ENCODE data around the gene NXT2.

DNA sequence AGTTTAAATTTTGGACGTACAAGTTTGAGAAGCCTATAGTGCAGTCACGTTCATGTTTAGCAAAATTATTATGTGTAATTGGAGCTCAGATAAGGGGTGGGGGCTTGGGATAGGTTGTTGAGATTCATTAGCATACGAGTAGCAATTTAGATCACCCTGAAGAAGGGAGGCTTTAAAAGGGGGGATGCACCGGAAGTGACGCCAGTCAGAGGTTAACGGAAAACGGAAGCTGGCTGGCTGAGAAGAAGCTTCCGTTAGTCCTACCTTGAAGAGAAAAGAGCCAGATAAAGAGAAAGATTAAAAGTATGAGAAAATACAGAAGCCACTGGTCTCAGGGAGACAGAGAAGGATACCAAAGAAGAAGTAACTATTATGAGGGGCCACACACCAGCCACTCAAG, 1.1 kb upstream of the NXT2 start:
- TF ChIP-seq, protein P1, sequence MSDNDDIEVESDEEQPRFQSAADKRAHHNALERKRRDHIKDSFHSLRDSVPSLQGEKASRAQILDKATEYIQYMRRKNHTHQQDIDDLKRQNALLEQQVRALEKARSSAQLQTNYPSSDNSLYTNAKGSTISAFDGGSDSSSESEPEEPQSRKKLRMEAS (IDR thresholded peaks at IDR 0.05): no peak
- TF ChIP-seq TAF1 (IDR thresholded peaks at IDR 0.05; ENCODE audit: low read depth): no peak
- TF ChIP-seq CEBPB (IDR thresholded peaks at IDR 0.05): no peak
- TF ChIP-seq NFIC (IDR thresholded peaks at IDR 0.05): no peak
- TF ChIP-seq TEAD4 (IDR thresholded peaks at IDR 0.05): no peak
- TF ChIP-seq, protein P2, sequence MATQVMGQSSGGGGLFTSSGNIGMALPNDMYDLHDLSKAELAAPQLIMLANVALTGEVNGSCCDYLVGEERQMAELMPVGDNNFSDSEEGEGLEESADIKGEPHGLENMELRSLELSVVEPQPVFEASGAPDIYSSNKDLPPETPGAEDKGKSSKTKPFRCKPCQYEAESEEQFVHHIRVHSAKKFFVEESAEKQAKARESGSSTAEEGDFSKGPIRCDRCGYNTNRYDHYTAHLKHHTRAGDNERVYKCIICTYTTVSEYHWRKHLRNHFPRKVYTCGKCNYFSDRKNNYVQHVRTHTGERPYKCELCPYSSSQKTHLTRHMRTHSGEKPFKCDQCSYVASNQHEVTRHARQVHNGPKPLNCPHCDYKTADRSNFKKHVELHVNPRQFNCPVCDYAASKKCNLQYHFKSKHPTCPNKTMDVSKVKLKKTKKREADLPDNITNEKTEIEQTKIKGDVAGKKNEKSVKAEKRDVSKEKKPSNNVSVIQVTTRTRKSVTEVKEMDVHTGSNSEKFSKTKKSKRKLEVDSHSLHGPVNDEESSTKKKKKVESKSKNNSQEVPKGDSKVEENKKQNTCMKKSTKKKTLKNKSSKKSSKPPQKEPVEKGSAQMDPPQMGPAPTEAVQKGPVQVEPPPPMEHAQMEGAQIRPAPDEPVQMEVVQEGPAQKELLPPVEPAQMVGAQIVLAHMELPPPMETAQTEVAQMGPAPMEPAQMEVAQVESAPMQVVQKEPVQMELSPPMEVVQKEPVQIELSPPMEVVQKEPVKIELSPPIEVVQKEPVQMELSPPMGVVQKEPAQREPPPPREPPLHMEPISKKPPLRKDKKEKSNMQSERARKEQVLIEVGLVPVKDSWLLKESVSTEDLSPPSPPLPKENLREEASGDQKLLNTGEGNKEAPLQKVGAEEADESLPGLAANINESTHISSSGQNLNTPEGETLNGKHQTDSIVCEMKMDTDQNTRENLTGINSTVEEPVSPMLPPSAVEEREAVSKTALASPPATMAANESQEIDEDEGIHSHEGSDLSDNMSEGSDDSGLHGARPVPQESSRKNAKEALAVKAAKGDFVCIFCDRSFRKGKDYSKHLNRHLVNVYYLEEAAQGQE (IDR thresholded peaks at IDR 0.05; ENCODE audit: low read depth): no peak
- no peak for TF ChIP-seq RAD21 (IDR thresholded peaks at IDR 0.05; ENCODE audit: low read depth)
- no peak for TF ChIP-seq EP300 (IDR thresholded peaks at IDR 0.05; ENCODE audit: borderline replicate concordance)
- no peak for TF ChIP-seq YY1 (IDR thresholded peaks at IDR 0.05; ENCODE audit: low read depth)
- no peak for TF ChIP-seq ZBTB7A (IDR thresholded peaks at IDR 0.05; ENCODE audit: low read depth)
- TF ChIP-seq CREB1 (IDR thresholded peaks at IDR 0.05; ENCODE audit: low read depth): no peak
- no peak for TF ChIP-seq TCF12 (IDR thresholded peaks at IDR 0.05; ENCODE audit: low read depth)
- TF ChIP-seq, protein P3, sequence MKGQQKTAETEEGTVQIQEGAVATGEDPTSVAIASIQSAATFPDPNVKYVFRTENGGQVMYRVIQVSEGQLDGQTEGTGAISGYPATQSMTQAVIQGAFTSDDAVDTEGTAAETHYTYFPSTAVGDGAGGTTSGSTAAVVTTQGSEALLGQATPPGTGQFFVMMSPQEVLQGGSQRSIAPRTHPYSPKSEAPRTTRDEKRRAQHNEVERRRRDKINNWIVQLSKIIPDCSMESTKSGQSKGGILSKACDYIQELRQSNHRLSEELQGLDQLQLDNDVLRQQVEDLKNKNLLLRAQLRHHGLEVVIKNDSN (IDR thresholded peaks at IDR 0.05): no peak

Data from Ishikawa (cell line).